GM21528 (cell line): Measurements from ENCODE around the gene PGM3.

Experiments
- ATAC-seq: cut with Tn5 transposase; IDR thresholded peaks from one replicate; pipeline ENCODE4 v1.9.1; 2021; ENCODE audit warnings: mild to moderate bottlenecking, moderate library complexity; ENCODE audit not compliant: unreplicated experiment, low FRiP score

Gene PGM3

GRCh38 chr6:83125425-83125824, 67.6 kb downstream of the PGM3 start:
- no peak for ATAC-seq

- no peak for ATAC-seq
Measured at GRCh38 chr6:83124553-83124952, 68.5 kb downstream of the PGM3 start.

GRCh38 chr6:83119742-83120300, 73.2 kb downstream of the PGM3 start:
- ATAC-seq: no peak

GRCh38 chr6:83117802-83118201, 75.3 kb downstream of the PGM3 start:
- ATAC-seq: no peak
